ENCODE results near the gene GRIK3. TPM values are rescaled to one million over a fixed set of nuclear protein-coding genes. Genes with fewer than 3 reads are reported as not detected.

GRIK3 gene
- total and polyA plus RNA-seq, 2 experiments from 2014 or later = 0.31 to 2.9 TPM

GRCh38 chr1:37055631-37056030 is 21.3 kb upstream of the GRIK3 start (continued):
- TF ChIP-seq ZNF462 (CRISPR knock-in tag; IDR thresholded peaks at IDR 0.05) = no peak

GRCh38 chr1:37053173-37053572 is 18.9 kb upstream of the GRIK3 start:
- no peaks in the 10 kb centered on the region for H3K79me2 ChIP-seq (replicated peaks; ENCODE audit: insufficient read depth)
- no peaks in the 10 kb centered on the region; the same call in 2 of the 3 replicates for H3K9me3 Mint-ChIP-seq
- no peak overlapping the region for H3K4me3 ChIP-seq
- H3K36me3 Mint-ChIP-seq (ENCODE audit: low read depth) = no peaks in the 10 kb centered on the region
- no peak overlapping the region for H3K4me2 ChIP-seq
- no peak for DNase-seq (ENCODE audit: low spot score)
- no peak overlapping the region for H2AFZ ChIP-seq
- H3K4me3 Mint-ChIP-seq = no peak overlapping the region
- H3K27me3 Mint-ChIP-seq (ENCODE audit: insufficient read depth, low read depth, poor library complexity) = peaks cover 4% of the 10 kb centered on the region
- peaks cover 8% of the 10 kb centered on the region; the same call in 1 of the 2 replicates for H3K4me1 ChIP-seq (ENCODE audit: insufficient read depth)
- no peaks in the 10 kb centered on the region for H3K36me3 ChIP-seq (ENCODE audit: insufficient read depth)
- H4K20me1 ChIP-seq (replicated peaks; ENCODE audit: insufficient read depth) = no peaks in the 10 kb centered on the region
- H3K27ac ChIP-seq (ENCODE audit: low read depth) = no peak overlapping the region
- no peak for ATAC-seq
- no peaks in the 10 kb centered on the region for H3F3A ChIP-seq (replicated peaks; ENCODE audit: low read depth)
- no peaks in the 10 kb centered on the region for H3K27me3 ChIP-seq (ENCODE audit: insufficient read depth)
- H3K9me2 ChIP-seq (ENCODE audit: insufficient read depth) = no peaks in the 10 kb centered on the region
- peaks cover 22% of the 10 kb centered on the region for H3K4me1 Mint-ChIP-seq
- H3K27ac Mint-ChIP-seq = no peak overlapping the region
- TF ChIP-seq ZNF462 (CRISPR knock-in tag; IDR thresholded peaks at IDR 0.05) (no peak), CTCF (conservative IDR thresholded peaks at IDR 0.05; ENCODE audit: low read depth in 2 of 2) (no peak), ZNF331 (CRISPR knock-in tag; IDR thresholded peaks at IDR 0.05; ENCODE audit: low read depth) (no peak), ETS1 (IDR thresholded peaks at IDR 0.05) (no peak), JUNB (IDR thresholded peaks at IDR 0.05; ENCODE audit: unreplicated experiment) (no peak), POLR2AphosphoS5 (IDR thresholded peaks at IDR 0.05; ENCODE audit: low read depth) (no peak), NANOG (IDR thresholded peaks at IDR 0.05; ENCODE audit: borderline replicate concordance) (no peak)
